ENCODE measurements around the gene ACTMAP.

The ACTMAP gene

DNA sequence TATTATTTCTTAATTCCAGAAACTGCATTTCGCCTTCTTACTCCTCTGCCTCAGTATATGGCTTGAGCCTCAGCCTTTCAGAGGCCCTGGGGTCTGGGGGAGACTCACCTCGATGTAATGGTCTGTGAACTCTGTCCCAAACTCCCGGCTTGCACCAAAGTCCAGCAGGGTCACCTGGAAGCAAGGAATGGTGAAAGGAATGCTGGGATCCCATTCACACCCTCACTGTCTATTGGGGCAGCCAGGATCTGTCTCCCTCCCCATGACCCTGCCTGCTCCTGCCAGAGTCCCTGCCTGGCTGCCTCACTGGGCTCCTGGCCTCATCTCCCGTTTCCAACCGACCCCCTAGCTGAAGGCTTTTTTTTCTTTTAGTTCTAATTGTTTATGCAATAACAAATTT, 54.4 kb downstream of the ACTMAP start:
- TF ChIP-seq, protein P1, sequence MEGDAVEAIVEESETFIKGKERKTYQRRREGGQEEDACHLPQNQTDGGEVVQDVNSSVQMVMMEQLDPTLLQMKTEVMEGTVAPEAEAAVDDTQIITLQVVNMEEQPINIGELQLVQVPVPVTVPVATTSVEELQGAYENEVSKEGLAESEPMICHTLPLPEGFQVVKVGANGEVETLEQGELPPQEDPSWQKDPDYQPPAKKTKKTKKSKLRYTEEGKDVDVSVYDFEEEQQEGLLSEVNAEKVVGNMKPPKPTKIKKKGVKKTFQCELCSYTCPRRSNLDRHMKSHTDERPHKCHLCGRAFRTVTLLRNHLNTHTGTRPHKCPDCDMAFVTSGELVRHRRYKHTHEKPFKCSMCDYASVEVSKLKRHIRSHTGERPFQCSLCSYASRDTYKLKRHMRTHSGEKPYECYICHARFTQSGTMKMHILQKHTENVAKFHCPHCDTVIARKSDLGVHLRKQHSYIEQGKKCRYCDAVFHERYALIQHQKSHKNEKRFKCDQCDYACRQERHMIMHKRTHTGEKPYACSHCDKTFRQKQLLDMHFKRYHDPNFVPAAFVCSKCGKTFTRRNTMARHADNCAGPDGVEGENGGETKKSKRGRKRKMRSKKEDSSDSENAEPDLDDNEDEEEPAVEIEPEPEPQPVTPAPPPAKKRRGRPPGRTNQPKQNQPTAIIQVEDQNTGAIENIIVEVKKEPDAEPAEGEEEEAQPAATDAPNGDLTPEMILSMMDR (IDR thresholded peaks at IDR 0.05; ENCODE audit: insufficient read depth, low read length, missing control alignments), result no peak
- H3K4me3 ChIP-seq (ENCODE audit: low read depth, low read length), result no peak overlapping the region
- ChIA-PET POLR2A (no interaction called here), CTCF (no interaction called here)
- no peak for DNase-seq (ENCODE audit: low read depth, low spot score)

DNA sequence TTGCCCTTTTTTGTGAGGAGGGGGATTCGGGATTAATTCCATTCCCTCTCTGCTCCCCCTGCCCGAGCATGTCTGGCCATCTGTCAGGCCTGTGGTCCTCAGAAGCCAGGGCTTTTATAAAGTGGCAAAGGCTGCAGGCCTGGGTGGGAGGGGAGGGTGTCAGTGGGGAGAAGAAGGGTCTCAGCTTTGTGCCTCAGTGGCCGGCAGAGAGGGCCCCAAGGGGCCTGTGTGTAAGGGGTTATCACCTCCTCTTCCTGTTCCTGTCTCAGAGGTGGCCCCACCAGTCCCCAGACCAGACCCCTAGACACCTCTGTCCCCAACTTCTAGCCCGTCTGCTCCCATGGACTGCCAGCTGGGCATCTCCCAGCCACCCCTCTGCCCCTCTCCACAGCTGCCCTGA, 56.4 kb downstream of the ACTMAP start:
- no peak overlapping the region for H3K4me3 ChIP-seq (ENCODE audit: low read depth, low read length)
- CTCF ChIA-PET, result interaction anchor here (0.7 to 1.2 kb wide), 3 partner anchors 10 to 113 kb away, joined by 3 read pairs; no protein-coding TSS in a partner anchor
- POLR2A ChIA-PET, result no interaction called here

DNA sequence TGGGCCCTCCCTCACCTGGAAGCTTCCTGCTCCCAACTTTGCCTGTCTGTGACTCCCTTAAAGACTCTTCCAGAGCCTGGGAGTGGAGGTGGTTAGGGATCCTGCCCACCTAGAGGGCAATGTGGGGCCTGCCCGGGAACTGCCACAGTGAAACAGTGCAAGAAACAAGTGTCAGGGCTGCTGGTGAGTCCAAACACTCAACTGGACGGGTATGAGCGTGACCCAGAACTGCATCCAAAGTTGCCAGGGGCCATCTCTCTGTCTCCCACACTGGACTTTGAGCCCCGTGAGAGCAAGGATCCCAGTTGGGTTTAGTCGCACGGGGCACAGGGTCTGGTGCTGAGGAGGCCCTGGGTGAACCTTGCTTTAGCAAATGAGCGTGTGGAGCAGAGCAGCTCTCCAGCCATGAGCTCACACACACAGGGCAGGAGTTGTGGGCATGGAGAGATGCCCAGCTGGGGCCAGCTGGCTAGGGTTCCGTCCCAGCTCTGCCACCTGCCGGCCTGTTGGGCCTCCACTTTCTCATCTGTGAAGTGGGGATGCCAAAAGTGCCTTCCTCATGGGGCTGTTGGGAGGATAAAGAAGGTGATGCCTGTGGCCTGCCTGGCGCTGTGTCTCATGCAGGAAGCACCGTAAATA, 57.0 kb downstream of the ACTMAP start:
- DNase-seq (ENCODE audit: low read depth, low spot score), result no peak
- ChIA-PET POLR2A (no interaction called here), CTCF (interaction anchor here (0.7 to 1.6 kb wide), 4 partner anchors 9 to 114 kb away, joined by 3 read pairs; no protein-coding TSS in a partner anchor)
- no peak overlapping the region for H3K4me3 ChIP-seq (ENCODE audit: low read depth, low read length)
- TF ChIP-seq, protein P1 (IDR thresholded peaks at IDR 0.05; ENCODE audit: insufficient read depth, low read length, missing control alignments), result no peak

More for the DNA sequence above, 56.4 kb downstream of the ACTMAP start:
- TF ChIP-seq, protein P1 (IDR thresholded peaks at IDR 0.05; ENCODE audit: insufficient read depth, low read length, missing control alignments), result no peak
- DNase-seq (ENCODE audit: low read depth, low spot score), result no peak

DNA sequence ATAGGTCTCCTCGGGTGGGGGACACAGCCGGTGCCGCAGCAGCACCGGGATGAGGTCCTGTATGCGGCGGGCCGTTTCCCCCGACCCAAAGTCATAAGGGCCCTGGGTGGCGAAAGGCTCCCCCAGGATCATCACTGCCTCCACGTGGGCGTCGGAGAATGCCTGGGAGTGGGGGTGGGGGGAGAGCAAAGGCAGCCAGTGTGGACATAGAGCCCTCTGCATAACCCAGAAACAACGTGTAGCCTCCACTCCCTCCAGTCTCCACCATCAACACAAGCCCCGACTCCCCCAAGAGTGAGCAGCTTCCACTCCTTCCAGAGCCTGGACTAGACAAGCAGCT, 58.1 kb downstream of the ACTMAP start:
- no peak overlapping the region for H3K4me3 ChIP-seq (ENCODE audit: low read depth, low read length)
- ChIA-PET POLR2A (no interaction called here), CTCF (interaction anchor here (1.0 to 1.6 kb wide), 2 partner anchors 10 to 128 kb away, joined by 3 to 4 read pairs; no protein-coding TSS in a partner anchor)
- DNase-seq (ENCODE audit: low read depth, low spot score), result no peak
- TF ChIP-seq, protein P1 (IDR thresholded peaks at IDR 0.05; ENCODE audit: insufficient read depth, low read length, missing control alignments), result no peak

DNA sequence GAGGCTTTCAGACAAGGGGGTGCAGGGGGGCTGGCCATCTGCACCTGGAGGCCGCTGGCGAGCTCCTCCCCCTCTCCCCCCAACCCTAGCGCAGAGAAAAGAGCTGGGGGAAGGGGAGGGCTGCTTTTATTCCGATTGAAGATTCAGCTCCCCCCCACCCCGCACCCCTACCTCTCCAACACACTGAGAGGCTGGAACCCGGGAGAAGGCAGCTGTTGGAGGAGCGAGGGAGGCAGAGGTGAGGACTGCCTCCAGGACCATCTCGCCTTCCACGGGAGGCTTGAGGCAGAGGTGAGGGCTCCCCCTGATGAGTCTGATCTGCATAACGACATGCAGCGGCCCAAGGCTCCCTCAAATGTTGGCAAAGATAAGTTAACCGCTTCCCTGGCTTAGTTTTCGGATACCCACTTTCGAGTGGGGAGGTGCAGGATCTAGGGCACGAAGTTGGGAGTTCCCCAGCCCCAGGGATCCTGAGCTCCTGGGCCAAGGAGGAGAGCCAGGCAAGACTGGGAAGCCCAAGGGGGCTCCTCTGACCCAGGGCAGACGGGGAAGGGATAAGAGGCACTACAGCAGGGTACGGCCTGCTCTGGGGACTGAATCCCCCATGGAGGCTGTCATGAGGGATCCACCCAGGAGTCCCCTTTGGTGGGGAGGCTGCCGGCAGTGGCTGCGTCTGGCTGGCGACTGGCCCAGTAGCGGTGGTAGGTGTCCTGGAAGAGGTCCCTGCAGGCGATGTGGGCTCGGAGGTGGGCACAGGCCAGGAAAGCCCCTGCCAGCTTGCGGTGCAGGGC, 58.7 kb downstream of the ACTMAP start:
- TF ChIP-seq, protein P1 (IDR thresholded peaks at IDR 0.05; ENCODE audit: insufficient read depth, low read length, missing control alignments), result no peak
- ChIA-PET CTCF (interaction anchor here (0.6 to 1.6 kb wide), 7 partner anchors 8 to 128 kb away, joined by 3 to 4 read pairs (median 3); no protein-coding TSS in a partner anchor), POLR2A (interaction anchor here (1.2 to 1.8 kb wide), 3 partner anchors 25 to 109 kb away, joined by 3 to 8 read pairs (median 4); partner anchors contain the start of genes COQ8B and ITPKC)
- H3K4me3 ChIP-seq (ENCODE audit: low read depth, low read length), result no peak overlapping the region
- DNase-seq (ENCODE audit: low read depth, low spot score), result no peak

Data from AG04449 (cell line).